B cell (primary cell): Measurements from ENCODE around the gene PGPEP1. TPM values are rescaled to one million over a fixed set of nuclear protein-coding genes. Genes with fewer than 3 reads are reported as not detected.

ENCODE experiments used
- ATAC-seq: fragments of 200-7000 bp; cut with Tn5 transposase; one replicate; pipeline ENCODE4 v1.10.0; 2021; ENCODE audit warnings: low read depth, mild to moderate bottlenecking, moderate number of reproducible peaks, moderate library complexity
- CTCF ChIA-PET: fragments of 350-600 bp; sonication (Branson Sonifier 250); formaldehyde crosslinking; loops from one replicate; lab custom pipeline; 2021; ENCODE audit warnings: antibody characterized with exemption, inconsistent platforms; lab: Charles Lee
- POLR2A ChIA-PET: fragments of 350-600 bp; sonication (Branson Sonifier 250); formaldehyde crosslinking; loops from one replicate; lab custom pipeline; 2021; ENCODE audit warnings: antibody characterized with exemption; lab: Charles Lee
- DNase-seq: peaks from one replicate; pipeline ENCODE4 v3.0.0; 2013
- H2AFZ ChIP-seq: 2 replicates; pipeline ENCODE4 v1.6.1; 2012; ENCODE audit warnings: mild to moderate bottlenecking, low read depth, low read length; ENCODE audit not compliant: insufficient read depth, poor library complexity, severe bottlenecking
- H3K27ac ChIP-seq, 2 donors: 1 replicate in 1 of 2; 2 replicates in 1 of 2; pipeline ENCODE4 v1.5.1; 2012 to 2013; ENCODE audit warnings: low read length in 2 of 2, mild to moderate bottlenecking in 2 of 2, moderate library complexity in 1 of 2
- H3K27me3 ChIP-seq, 4 experiments: fragments of 200-600 bp in 1 of 4; sonication (generic) in 1 of 4; replicated peaks in 1 of 4; 1 replicate in 2 of 4; 2 replicates in 2 of 4; pipeline versions ENCODE4 v1.6.1 to v1.7.0; 2013 to 2016; ENCODE audit warnings: low read length in 3 of 4, mild to moderate bottlenecking in 2 of 4, mixed read lengths in 1 of 4, moderate library complexity in 1 of 4; ENCODE audit not compliant: insufficient read depth in 4 of 4, control insufficient read depth in 3 of 4; ENCODE audit errors: control extremely low read depth in 1 of 4
- H3K36me3 ChIP-seq, 2 experiments: replicated peaks in 1 of 2; 1 replicate in 1 of 2; 2 replicates in 1 of 2; pipeline versions ENCODE4 v1.6.1 to v1.7.1; 2013; ENCODE audit warnings: low read length in 1 of 2; ENCODE audit not compliant: insufficient read depth in 2 of 2, control insufficient read depth in 1 of 2; ENCODE audit errors: control extremely low read depth in 1 of 2, extremely low read depth in 1 of 2
- H3K4me1 ChIP-seq, 2 donors: fragments of 200-600 bp in 1 of 2; sonication (generic) in 1 of 2; 1 replicate in 1 of 2; 2 replicates in 1 of 2; pipeline versions ENCODE4 v1.5.1 to v1.6.1; 2013 to 2017; ENCODE audit warnings: low read length in 2 of 2; ENCODE audit not compliant: control insufficient read depth in 2 of 2, insufficient read depth in 2 of 2
- H3K4me2 ChIP-seq: replicated peaks from 2 replicates; pipeline ENCODE3; 2012; ENCODE audit warnings: mild to moderate bottlenecking, low read depth, low read length; ENCODE audit not compliant: poor library complexity, severe bottlenecking
- H3K4me3 ChIP-seq, 5 experiments: fragments of 200-600 bp in 1 of 5; sonication (generic) in 1 of 5; 1 replicate in 3 of 5; 2 replicates in 2 of 5; pipeline versions ENCODE4 v1.5.1 to v1.7.0; 2011 to 2016; ENCODE audit warnings: low read length in 4 of 5, mild to moderate bottlenecking in 4 of 5, low read depth in 2 of 5, control low read depth in 1 of 5, moderate library complexity in 1 of 5; ENCODE audit not compliant: insufficient read depth in 1 of 5; ENCODE audit errors: control extremely low read depth in 1 of 5, extremely low read depth in 1 of 5
- H3K79me2 ChIP-seq: fragments of 200-600 bp; sonication (generic); one replicate; pipeline ENCODE4 v1.6.0; 2016; ENCODE audit warnings: low read length; ENCODE audit not compliant: control insufficient read depth, insufficient read depth
- H3K9ac ChIP-seq: fragments of 200-600 bp; sonication (generic); 2 replicates; pipeline ENCODE4 v1.6.1; 2017; ENCODE audit warnings: mild to moderate bottlenecking, low read length, moderate library complexity
- H3K9me3 ChIP-seq, 3 donors: one replicate each; pipeline versions ENCODE4 v1.6.1 to v1.7.1; 2013; ENCODE audit warnings: low read length in 2 of 3; ENCODE audit not compliant: control insufficient read depth in 2 of 3, insufficient read depth in 1 of 3; ENCODE audit errors: control extremely low read depth in 1 of 3
- H4K20me1 ChIP-seq: 2 replicates; pipeline ENCODE4 v1.6.0; 2012; ENCODE audit warnings: mild to moderate bottlenecking, low read length; ENCODE audit not compliant: insufficient read depth, control insufficient read depth, poor library complexity, severe bottlenecking
- H3K27ac Mint-ChIP-seq: one replicate; pipeline ENCODE4 v1.8.0; 2021; ENCODE audit warnings: mixed read lengths
- H3K27me3 Mint-ChIP-seq: one replicate; pipeline ENCODE4 v1.8.0; 2021; ENCODE audit warnings: mixed read lengths
- H3K4me1 Mint-ChIP-seq: one replicate; pipeline ENCODE4 v1.8.0; 2021; ENCODE audit warnings: mixed read lengths
- H3K4me3 Mint-ChIP-seq: one replicate; pipeline ENCODE4 v1.8.0; 2021; ENCODE audit warnings: mixed read lengths
- H3K9me3 Mint-ChIP-seq: one replicate; pipeline ENCODE4 v1.8.0; 2022; ENCODE audit warnings: mixed read lengths; ENCODE audit not compliant: insufficient read depth
- EZH2 ChIP-seq: IDR thresholded peaks from 2 replicates; pipeline ENCODE4 v1.6.1; 2012; ENCODE audit warnings: borderline replicate concordance, low read depth, mild to moderate bottlenecking, moderate library complexity, low read length; ENCODE audit not compliant: insufficient read depth, poor library complexity, severe bottlenecking
- WGBS: methylation state at CpG from one replicate; pipeline ENCODE4 v1.1.5; 2013; ENCODE audit warnings: missing lambda C conversion rate; ENCODE audit not compliant: insufficient coverage; 5-methylcytosine and 5-hydroxymethylcytosine counted together
- intact Hi-C: fragments of 100-400 bp; cut with micrococcal nuclease; formaldehyde crosslinking; loops from one replicate; pipeline ENCODE4 v1.10.0; 2022
- polyA plus RNA-seq: library from polyadenylated mRNA; depleted of rRNA; stranded (reverse); fragments of >200 nt; gene quantifications from 2 replicates; pipeline ENCODE4 v1.2.3, GENCODE V29; 2012
- total RNA-seq, 2 donors: library from RNA; stranded (reverse); fragments of 120-200 nt in 1 of 2; gene quantifications; 1 replicate in 1 of 2; 2 replicates in 1 of 2; pipeline versions ENCODE4 v1.2.3 to v1.2.4, GENCODE V29; 2013 to 2022
- TF ChIP-seq, protein P1 (sequence below): fragments of 200-600 bp; IDR thresholded peaks from one replicate; pipeline ENCODE4 v1.8.0; 2022; ENCODE audit warnings: antibody characterized with exemption, mild to moderate bottlenecking

The PGPEP1 gene
- total and polyA plus RNA-seq, 2 donors (not counting 1 experiment from before 2014, with no cell fraction given): 17.6 to 20.9 TPM

- Histone ChIP-seq H3K4me3 (no peak overlapping the region), H2AFZ (no peak overlapping the region), H3K27ac (no peak overlapping the region), H3K79me2 (peaks cover 16% of the 10 kb centered on the region), H4K20me1 (no peaks in the 10 kb centered on the region), H3K4me1 (peaks cover 14 to 30% of the 10 kb centered on the region in 2 donors), H3K4me2 (no peak overlapping the region), H3K9me3 (no peaks in the 10 kb centered on the region), H3K36me3 (no peaks in the 10 kb centered on the region), H3K9ac (no peak overlapping the region), H3K27me3 (no peaks in the 10 kb centered on the region)
- ATAC-seq: no peak
- POLR2A ChIA-PET: interaction anchor here (0.7 kb wide), 1 partner anchor 18 kb away, joined by 4 read pairs; the partner anchor contains the start of gene JUND
- H3K4me1 Mint-ChIP-seq: peaks cover 27% of the 10 kb centered on the region
- DNase-seq: no peak
- H3K27me3 Mint-ChIP-seq: no peaks in the 10 kb centered on the region
- no peak for TF ChIP-seq EZH2
- TF ChIP-seq, protein P1, sequence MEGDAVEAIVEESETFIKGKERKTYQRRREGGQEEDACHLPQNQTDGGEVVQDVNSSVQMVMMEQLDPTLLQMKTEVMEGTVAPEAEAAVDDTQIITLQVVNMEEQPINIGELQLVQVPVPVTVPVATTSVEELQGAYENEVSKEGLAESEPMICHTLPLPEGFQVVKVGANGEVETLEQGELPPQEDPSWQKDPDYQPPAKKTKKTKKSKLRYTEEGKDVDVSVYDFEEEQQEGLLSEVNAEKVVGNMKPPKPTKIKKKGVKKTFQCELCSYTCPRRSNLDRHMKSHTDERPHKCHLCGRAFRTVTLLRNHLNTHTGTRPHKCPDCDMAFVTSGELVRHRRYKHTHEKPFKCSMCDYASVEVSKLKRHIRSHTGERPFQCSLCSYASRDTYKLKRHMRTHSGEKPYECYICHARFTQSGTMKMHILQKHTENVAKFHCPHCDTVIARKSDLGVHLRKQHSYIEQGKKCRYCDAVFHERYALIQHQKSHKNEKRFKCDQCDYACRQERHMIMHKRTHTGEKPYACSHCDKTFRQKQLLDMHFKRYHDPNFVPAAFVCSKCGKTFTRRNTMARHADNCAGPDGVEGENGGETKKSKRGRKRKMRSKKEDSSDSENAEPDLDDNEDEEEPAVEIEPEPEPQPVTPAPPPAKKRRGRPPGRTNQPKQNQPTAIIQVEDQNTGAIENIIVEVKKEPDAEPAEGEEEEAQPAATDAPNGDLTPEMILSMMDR: no peak
- no CpG with 5 or more reads among the region's 9 CpGs for WGBS
- H3K27ac Mint-ChIP-seq: no peak overlapping the region
- CTCF ChIA-PET: interaction anchor here (1.2 kb wide), 1 partner anchor 21 kb away, joined by 7 read pairs; no protein-coding TSS in a partner anchor
- no peak overlapping the region for H3K4me3 Mint-ChIP-seq
- intact Hi-C loops: no loop called here
- H3K9me3 Mint-ChIP-seq: no peaks in the 10 kb centered on the region
Observed at GRCh38 chr19:18299654-18300053, 40.7 kb upstream of the PGPEP1 start.

GRCh38 chr19:18300930-18301717, 39.3 kb upstream of the PGPEP1 start:
- DNase-seq (no peak), ATAC-seq (no peak)
- Mint-ChIP-seq H3K27ac (peak overlapping the region; percentile 84), H3K27me3 (no peaks in the 10 kb centered on the region), H3K4me3 (peak overlapping the region; percentile 16), H3K9me3 (no peaks in the 10 kb centered on the region), H3K4me1 (peaks cover 32% of the 10 kb centered on the region)
- ChIA-PET CTCF (interaction anchor here (0.6 to 5.5 kb wide), 4 partner anchors 8 to 28 kb away, joined by 3 to 167 read pairs (median 3); partner anchors contain the start of gene JUND), POLR2A (interaction anchor here (5.5 kb wide), 1 partner anchor 10 kb away, joined by 213 read pairs; no protein-coding TSS in a partner anchor)
- intact Hi-C loops: no loop called here
- Histone ChIP-seq H3K36me3 (no peaks in the 10 kb centered on the region), H3K79me2 (peaks cover 11% of the 10 kb centered on the region), H3K9me3 (no peaks in the 10 kb centered on the region), H3K4me1 (peaks cover 25 to 41% of the 10 kb centered on the region in 2 donors), H3K27me3 (no peaks in the 10 kb centered on the region), H2AFZ (no peak overlapping the region), H3K4me3 (no peak overlapping the region), H4K20me1 (no peaks in the 10 kb centered on the region), H3K27ac (peak overlapping the region; percentile 30 to 70), H3K9ac (no peak overlapping the region), H3K4me2 (no peak overlapping the region)
- WGBS: 92% methylated on average over 15 of the region's 18 CpGs
- TF ChIP-seq, protein P1: no peak
- no peak for TF ChIP-seq EZH2
